ENCODE data around the gene SAMMSON. TPM values are rescaled to one million over a fixed set of nuclear protein-coding genes. Genes with fewer than 3 reads are reported as not detected.

Gene SAMMSON
- total RNA-seq, 3 donors from 2014 or later: 0.98 TPM; not detected in 2

- Histone ChIP-seq H3K27ac (no peak overlapping the region), H3K27me3 (no peaks in the 10 kb centered on the region), H3K4me1 (no peaks in the 10 kb centered on the region), H3K9me3 (no peaks in the 10 kb centered on the region), H3K36me3 (no peaks in the 10 kb centered on the region), H3K4me3 (no peak overlapping the region)
- DNase-seq (ENCODE audit: low spot score in 2 of 2): no peak
- intact Hi-C loops (cut with DNase I; ENCODE audit: low total_unique reads): no loop called here
- TF ChIP-seq CTCF (IDR thresholded peaks at IDR 0.05) (no peak), POLR2AphosphoS5 (IDR thresholded peaks at IDR 0.05) (no peak), POLR2A (IDR thresholded peaks at IDR 0.05) (no peak)
Measured at GRCh38 chr3:70006089-70006488, 6.6 kb downstream of the SAMMSON start.

- Histone ChIP-seq H3K9me3 (no peaks in the 10 kb centered on the region), H3K27me3 (no peaks in the 10 kb centered on the region), H3K27ac (no peak overlapping the region), H3K36me3 (no peaks in the 10 kb centered on the region), H3K4me3 (no peak overlapping the region), H3K4me1 (no peaks in the 10 kb centered on the region)
- DNase-seq (ENCODE audit: low spot score in 2 of 2): no peak
- intact Hi-C loops (cut with DNase I; ENCODE audit: low total_unique reads): no loop called here
- TF ChIP-seq CTCF (IDR thresholded peaks at IDR 0.05) (no peak), POLR2AphosphoS5 (IDR thresholded peaks at IDR 0.05) (no peak), POLR2A (IDR thresholded peaks at IDR 0.05) (no peak)
Measured at GRCh38 chr3:70010346-70010745, 10.8 kb downstream of the SAMMSON start.

- no peak for DNase-seq (ENCODE audit: low spot score in 2 of 2)
- no peaks in the 10 kb centered on the region for H3K9me3 ChIP-seq
- no peak overlapping the region for H3K4me3 ChIP-seq
- intact Hi-C loops (cut with DNase I; ENCODE audit: low total_unique reads): no loop called here
- H3K36me3 ChIP-seq: no peaks in the 10 kb centered on the region
- H3K4me1 ChIP-seq: no peaks in the 10 kb centered on the region
- H3K27ac ChIP-seq: no peak overlapping the region
- TF ChIP-seq POLR2A (IDR thresholded peaks at IDR 0.05): no peak
- TF ChIP-seq CTCF (IDR thresholded peaks at IDR 0.05): no peak
- H3K27me3 ChIP-seq: no peaks in the 10 kb centered on the region
Measured at GRCh38 chr3:70011582-70011981, 12.0 kb downstream of the SAMMSON start.

GRCh38 chr3:70020906-70021660 is 21.6 kb downstream of the SAMMSON start:
- TF ChIP-seq CTCF (IDR thresholded peaks at IDR 0.05): no peak
- no peak for TF ChIP-seq POLR2A (IDR thresholded peaks at IDR 0.05)
- no peak for TF ChIP-seq POLR2AphosphoS5 (IDR thresholded peaks at IDR 0.05)
- no peaks in the 10 kb centered on the region for H3K9me3 ChIP-seq
- no peak for DNase-seq (ENCODE audit: low spot score in 2 of 2)
- no peak overlapping the region for H3K4me3 ChIP-seq
- intact Hi-C loops (cut with DNase I; ENCODE audit: low total_unique reads): no loop called here
- H3K27me3 ChIP-seq: no peaks in the 10 kb centered on the region
- H3K36me3 ChIP-seq: no peaks in the 10 kb centered on the region
- no peaks in the 10 kb centered on the region for H3K4me1 ChIP-seq
- H3K27ac ChIP-seq: peak overlapping the region in 1 of 2 donors; percentile 10

GRCh38 chr3:70028361-70028760 is 28.8 kb downstream of the SAMMSON start:
- Histone ChIP-seq H3K27ac (no peak overlapping the region), H3K36me3 (no peaks in the 10 kb centered on the region), H3K27me3 (no peaks in the 10 kb centered on the region), H3K9me3 (no peaks in the 10 kb centered on the region), H3K4me1 (no peaks in the 10 kb centered on the region), H3K4me3 (no peak overlapping the region)
- intact Hi-C loops (cut with DNase I; ENCODE audit: low total_unique reads): no loop called here
- no peak for TF ChIP-seq POLR2AphosphoS5 (IDR thresholded peaks at IDR 0.05)
- no peak for TF ChIP-seq CTCF (IDR thresholded peaks at IDR 0.05)
- no peak for TF ChIP-seq POLR2A (IDR thresholded peaks at IDR 0.05)
- no peak for DNase-seq (ENCODE audit: low spot score in 2 of 2)

All from breast epithelium (tissue), 4 donors.